CD4-positive, alpha-beta T cell treated with Interleukin-15 for 4 hours (primary cell): ENCODE data around the gene ANO6.
"Not testable (repeated sequence)": the region's sequence is repeated elsewhere in the genome, so short reads cannot be mapped to it uniquely, and the experiment has no call there.

ENCODE experiments used
- DNase-seq: peaks from one replicate; pipeline ENCODE4 v3.0.0-alpha.2; 2020; ENCODE audit warnings: low spot score

The ANO6 gene

GRCh38 chr12:45236383-45236782, 20.5 kb downstream of the ANO6 start:
- DNase-seq, result not testable (repeated sequence)

- no peak for DNase-seq
These were observed 26.3 kb downstream of the ANO6 start for GRCh38 chr12:45242180-45242579.

GRCh38 chr12:45243963-45244362, 28.1 kb downstream of the ANO6 start:
- DNase-seq, result no peak

- DNase-seq, result peak; percentile 20
These were observed 28.9 kb downstream of the ANO6 start for GRCh38 chr12:45244561-45245343.

- no peak for DNase-seq
These were observed 30.3 kb downstream of the ANO6 start for GRCh38 chr12:45246236-45246635.

- no peak for DNase-seq
These were observed 31.7 kb downstream of the ANO6 start for GRCh38 chr12:45247589-45247988.

- DNase-seq, result no peak
These were observed 32.2 kb downstream of the ANO6 start for GRCh38 chr12:45248095-45248494.

GRCh38 chr12:45254254-45254653, 38.4 kb downstream of the ANO6 start:
- no peak for DNase-seq

GRCh38 chr12:45256721-45257120, 40.8 kb downstream of the ANO6 start:
- DNase-seq, result no peak

GRCh38 chr12:45257185-45257930, 41.5 kb downstream of the ANO6 start:
- DNase-seq, result no peak

- DNase-seq, result no peak
These were observed 43.8 kb downstream of the ANO6 start for GRCh38 chr12:45259675-45260074.

- DNase-seq, result no peak
These were observed 44.4 kb downstream of the ANO6 start for GRCh38 chr12:45260104-45260815.

- DNase-seq, result no peak
These were observed 45.0 kb downstream of the ANO6 start for GRCh38 chr12:45260854-45261253.

- not testable (repeated sequence) for DNase-seq
These were observed 46.3 kb downstream of the ANO6 start for GRCh38 chr12:45262185-45262584.

- no peak for DNase-seq
These were observed 47.7 kb downstream of the ANO6 start for GRCh38 chr12:45263587-45263986.

GRCh38 chr12:45268672-45269411, 52.9 kb downstream of the ANO6 start:
- DNase-seq, result peak; percentile 4

- DNase-seq, result no peak
These were observed 53.5 kb downstream of the ANO6 start for GRCh38 chr12:45269412-45269751.

- no peak for DNase-seq
These were observed 55.1 kb downstream of the ANO6 start for GRCh38 chr12:45270951-45271350.

- no peak for DNase-seq
These were observed 57.9 kb downstream of the ANO6 start for GRCh38 chr12:45273717-45274271.

- no peak for DNase-seq
These were observed 60.4 kb downstream of the ANO6 start for GRCh38 chr12:45276154-45276755.

- no peak for DNase-seq
These were observed 62.6 kb downstream of the ANO6 start for GRCh38 chr12:45278447-45278846.
